Stimulated activated CD4-positive, alpha-beta T cell treated with anti-CD3 and anti-CD28 coated beads, Interleukin-12 subunit alpha, Interleukin-12 subunit beta, amount 100 ng/mL, for 48 hours (primary cell): Measurements from ENCODE around the gene TCEA2.

Source experiments
- DNase-seq, 3 donors: peaks; one replicate each; pipeline ENCODE4 v3.0.0-alpha.2; 2020; ENCODE audit warnings: low read depth in 2 of 3, low spot score in 1 of 3

Gene TCEA2

GRCh38 chr20:64063389-64064144 is 569 bp downstream of the TCEA2 start:
- no peak for DNase-seq

- DNase-seq, result no peak
Measured at GRCh38 chr20:64064145-64064698, 1.2 kb downstream of the TCEA2 start.

GRCh38 chr20:64065062-64065973 is 2.3 kb downstream of the TCEA2 start:
- DNase-seq, result no peak

GRCh38 chr20:64065974-64066343 is 3.0 kb downstream of the TCEA2 start:
- peak; percentile 51 to 61 (median 56) for DNase-seq

- DNase-seq, result no peak
Measured at GRCh38 chr20:64067005-64067632, 4.1 kb downstream of the TCEA2 start.

- no peak for DNase-seq
Measured at GRCh38 chr20:64067733-64068307, 4.8 kb downstream of the TCEA2 start.

- DNase-seq, result no peak
Measured at GRCh38 chr20:64068386-64069208, 5.6 kb downstream of the TCEA2 start.

- no peak for DNase-seq
Measured at GRCh38 chr20:64069209-64069613, 6.2 kb downstream of the TCEA2 start.

- no peak for DNase-seq
Measured at GRCh38 chr20:64069614-64070243, 6.7 kb downstream of the TCEA2 start.

- DNase-seq, result no peak
Measured at GRCh38 chr20:64070244-64070993, 7.4 kb downstream of the TCEA2 start.

- no peak for DNase-seq
Measured at GRCh38 chr20:64071341-64072332, 8.6 kb downstream of the TCEA2 start.

- no peak for DNase-seq
Measured at GRCh38 chr20:64072498-64073063, 9.6 kb downstream of the TCEA2 start.

GRCh38 chr20:64073476-64074183 is 10.6 kb downstream of the TCEA2 start:
- no peak for DNase-seq

GRCh38 chr20:64074184-64074789 is 11.3 kb downstream of the TCEA2 start:
- DNase-seq, result no peak

GRCh38 chr20:64074963-64075362 is 12.0 kb downstream of the TCEA2 start:
- no peak for DNase-seq

GRCh38 chr20:64075556-64075955 is 12.6 kb downstream of the TCEA2 start:
- no peak for DNase-seq
